Left ventricle myocardium inferior (tissue), 1 donor: ENCODE measurements around the gene MYOZ3. TPM values are rescaled to one million over a fixed set of nuclear protein-coding genes. Genes with fewer than 3 reads are reported as not detected.

Experiments used
- DNase-seq: peaks from one replicate; pipeline ENCODE4 v3.0.0-alpha.2; 2020
- H3K27ac ChIP-seq: fragments of 200-600 bp; replicated peaks from 2 replicates; pipeline ENCODE4 v1.8.0; 2021
- H3K27me3 ChIP-seq: fragments of 200-600 bp; 2 replicates; pipeline ENCODE4 v1.8.0; 2021; ENCODE audit warnings: low read depth
- H3K36me3 ChIP-seq: fragments of 200-600 bp; 2 replicates; pipeline ENCODE4 v1.8.0; 2021
- H3K4me1 ChIP-seq: fragments of 200-600 bp; 2 replicates; pipeline ENCODE4 v1.8.0; 2021
- H3K4me3 ChIP-seq: fragments of 200-600 bp; 2 replicates; pipeline ENCODE4 v1.8.0; 2021; ENCODE audit warnings: mild to moderate bottlenecking, moderate library complexity
- H3K9me3 ChIP-seq: fragments of 200-600 bp; replicated peaks from 2 replicates; pipeline ENCODE4 v1.8.0; 2021
- intact Hi-C: fragments of 100-400 bp; cut with micrococcal nuclease; formaldehyde crosslinking; loops from one replicate; pipeline ENCODE4 v1.11.0; 2022
- total RNA-seq: library from RNA; stranded (reverse); fragmentation: NEBNext Ultra II Directional; extraction: Animal tissue kit (Norgen Biotek cat#: 25700); gene quantifications from one replicate; pipeline ENCODE4 v1.2.1, GENCODE V29; 2021
- TF ChIP-seq, protein P1 (sequence below): fragments of 200-600 bp; IDR thresholded peaks from 2 replicates; pipeline ENCODE4 v1.8.0; 2021; ENCODE audit warnings: antibody characterized with exemption, mild to moderate bottlenecking, borderline replicate concordance
- donor health status: DM: no; HTN: yes; CAD: no; lungs with severe emphysema.

MYOZ3 gene
- total RNA-seq, 1 donor from 2014 or later = 6.2 TPM

DNA sequence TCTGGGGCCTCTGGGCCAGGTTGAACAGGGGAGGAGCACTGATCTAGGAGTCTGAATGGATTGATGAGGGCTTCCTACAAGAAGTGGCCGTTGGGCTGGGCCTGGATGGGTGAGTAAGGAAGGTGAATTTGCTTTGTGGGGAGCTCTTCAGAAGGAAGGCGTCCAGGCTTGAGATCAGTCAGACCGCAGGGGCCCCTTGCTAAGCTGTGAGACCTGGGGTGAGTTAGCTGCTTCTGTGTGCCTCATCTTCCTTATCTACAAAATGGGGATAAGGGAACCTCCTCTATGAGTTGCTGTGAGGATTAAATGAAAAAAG lies 21.7 kb upstream of the MYOZ3 start:
- H3K36me3 ChIP-seq = no peaks in the 10 kb centered on the region
- peak overlapping the region; percentile 66 for H3K4me3 ChIP-seq
- H3K27ac ChIP-seq = peak overlapping the region; percentile 97
- TF ChIP-seq, protein P1, sequence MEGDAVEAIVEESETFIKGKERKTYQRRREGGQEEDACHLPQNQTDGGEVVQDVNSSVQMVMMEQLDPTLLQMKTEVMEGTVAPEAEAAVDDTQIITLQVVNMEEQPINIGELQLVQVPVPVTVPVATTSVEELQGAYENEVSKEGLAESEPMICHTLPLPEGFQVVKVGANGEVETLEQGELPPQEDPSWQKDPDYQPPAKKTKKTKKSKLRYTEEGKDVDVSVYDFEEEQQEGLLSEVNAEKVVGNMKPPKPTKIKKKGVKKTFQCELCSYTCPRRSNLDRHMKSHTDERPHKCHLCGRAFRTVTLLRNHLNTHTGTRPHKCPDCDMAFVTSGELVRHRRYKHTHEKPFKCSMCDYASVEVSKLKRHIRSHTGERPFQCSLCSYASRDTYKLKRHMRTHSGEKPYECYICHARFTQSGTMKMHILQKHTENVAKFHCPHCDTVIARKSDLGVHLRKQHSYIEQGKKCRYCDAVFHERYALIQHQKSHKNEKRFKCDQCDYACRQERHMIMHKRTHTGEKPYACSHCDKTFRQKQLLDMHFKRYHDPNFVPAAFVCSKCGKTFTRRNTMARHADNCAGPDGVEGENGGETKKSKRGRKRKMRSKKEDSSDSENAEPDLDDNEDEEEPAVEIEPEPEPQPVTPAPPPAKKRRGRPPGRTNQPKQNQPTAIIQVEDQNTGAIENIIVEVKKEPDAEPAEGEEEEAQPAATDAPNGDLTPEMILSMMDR = no peak
- no peaks in the 10 kb centered on the region for H3K9me3 ChIP-seq
- DNase-seq = no peak
- H3K4me1 ChIP-seq = peaks cover 95% of the 10 kb centered on the region
- intact Hi-C loops = no loop called here
- no peaks in the 10 kb centered on the region for H3K27me3 ChIP-seq

DNA sequence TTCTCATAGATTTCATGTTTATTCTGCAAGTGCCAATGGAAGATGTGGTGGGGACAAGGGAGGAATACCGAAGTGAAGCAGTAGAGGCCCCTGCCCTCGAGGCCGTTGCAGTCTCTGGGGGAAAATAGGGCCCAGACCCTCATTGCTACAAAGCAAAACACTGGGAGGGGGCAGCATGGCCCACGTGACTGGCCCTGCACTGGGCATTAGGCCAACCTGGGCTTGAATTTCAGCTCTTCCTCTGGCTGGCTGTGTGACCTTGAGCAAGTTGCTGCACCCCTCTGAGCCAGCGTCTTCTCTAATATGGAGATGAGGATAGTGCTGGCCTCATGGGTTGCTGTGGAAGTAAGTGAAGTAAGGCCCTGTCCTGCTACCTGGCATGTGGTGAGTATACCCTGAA lies 21.3 kb upstream of the MYOZ3 start:
- DNase-seq = no peak
- peaks cover 99% of the 10 kb centered on the region for H3K4me1 ChIP-seq

DNA sequence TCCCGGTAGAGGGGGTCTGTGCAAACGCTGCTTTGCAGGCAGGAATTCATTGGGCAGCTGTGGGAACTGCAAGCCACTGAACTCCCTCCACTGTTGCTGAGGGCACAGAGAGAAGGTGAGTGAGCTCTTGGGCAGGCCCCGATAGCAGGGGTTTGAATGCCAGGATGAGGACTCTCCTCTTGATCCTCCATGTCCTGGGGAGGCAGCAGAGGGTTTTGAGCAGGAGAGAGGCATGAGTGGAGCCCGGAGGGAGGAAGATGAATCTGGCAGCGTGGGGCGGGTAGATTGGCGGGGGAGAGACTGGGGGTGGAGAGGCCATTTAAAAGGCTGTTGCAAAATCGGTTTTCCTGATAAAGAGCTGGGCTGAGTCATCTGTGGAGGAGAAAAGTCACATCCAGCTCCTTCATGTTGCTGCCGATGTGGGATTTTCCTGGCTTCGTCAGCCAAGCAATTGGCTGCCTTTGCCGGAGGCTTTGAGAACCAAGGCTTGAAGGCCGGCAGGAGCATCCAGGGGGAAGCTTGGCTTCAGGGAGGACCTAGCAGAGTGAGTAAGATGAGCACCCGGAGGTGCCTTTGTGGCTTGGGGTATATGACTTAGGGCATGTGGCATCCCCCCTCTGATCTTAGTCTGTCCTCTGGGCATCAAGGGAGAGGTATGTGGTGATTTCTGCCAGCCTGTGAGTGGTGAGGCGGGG lies 20.6 kb upstream of the MYOZ3 start, which contains the start of gene SYNPO:
SYNPO (plus strand) TSS at position 350 of the 695 bp plus-strand sequence. CDS start 7,616 bp downstream, outside the sequence.
- intact Hi-C loops = no loop called here
- peaks cover 100% of the 10 kb centered on the region for H3K4me1 ChIP-seq

More for the DNA sequence above, 21.3 kb upstream of the MYOZ3 start:
- TF ChIP-seq, protein P1 = no peak
- Histone ChIP-seq H3K36me3 (no peaks in the 10 kb centered on the region), H3K27ac (peak overlapping the region; percentile 97), H3K27me3 (no peaks in the 10 kb centered on the region), H3K9me3 (no peaks in the 10 kb centered on the region), H3K4me3 (peak overlapping the region; percentile 66)
- intact Hi-C loops = no loop called here

DNA sequence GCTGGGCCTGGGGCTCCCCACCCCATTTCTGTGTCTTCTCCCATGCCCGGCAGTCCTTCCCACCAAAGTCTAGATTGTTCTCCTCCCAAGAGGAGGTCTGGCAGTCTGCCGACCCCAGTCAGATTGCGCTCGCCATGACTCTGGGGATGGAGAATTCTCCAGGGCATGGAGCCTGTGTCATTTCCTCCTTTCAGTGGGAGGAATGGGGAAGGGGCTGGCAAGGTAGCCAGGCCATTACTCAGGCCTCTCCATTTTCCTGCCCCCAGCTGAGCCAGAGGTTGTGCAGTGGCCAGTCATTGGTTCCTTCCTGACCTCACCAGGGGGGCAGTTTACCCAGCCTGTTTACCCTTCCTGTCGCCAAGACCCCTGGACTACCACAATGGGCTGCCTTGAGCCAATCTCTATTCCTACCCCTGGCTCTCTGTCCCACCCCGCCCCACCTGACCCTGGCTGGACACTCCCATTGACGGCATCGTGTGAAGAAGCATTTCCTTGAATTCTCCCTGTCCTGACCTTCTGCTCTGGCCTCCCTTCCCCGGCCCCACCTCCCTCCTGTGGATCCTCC lies 20.0 kb upstream of the MYOZ3 start:
- Histone ChIP-seq H3K9me3 (no peaks in the 10 kb centered on the region), H3K27ac (peak overlapping the region; percentile 97), H3K4me1 (peaks cover 100% of the 10 kb centered on the region), H3K36me3 (no peaks in the 10 kb centered on the region), H3K4me3 (peak overlapping the region; percentile 66), H3K27me3 (no peaks in the 10 kb centered on the region)
- TF ChIP-seq, protein P1 = no peak
- peak; percentile 60 for DNase-seq
- intact Hi-C loops = no loop called here

More for the DNA sequence above, 20.6 kb upstream of the MYOZ3 start, which contains the start of gene SYNPO:
- peak within 1 kb of the TSS; percentile 97 for H3K27ac ChIP-seq
- no peaks in the 10 kb centered on the region for H3K9me3 ChIP-seq
- peak within 1 kb of the TSS; percentile 66 for H3K4me3 ChIP-seq
- H3K27me3 ChIP-seq = no peaks in the 10 kb centered on the region
- H3K36me3 ChIP-seq = no peaks in the 10 kb centered on the region
- DNase-seq = peak; percentile 76
- TF ChIP-seq, protein P1 = no peak

DNA sequence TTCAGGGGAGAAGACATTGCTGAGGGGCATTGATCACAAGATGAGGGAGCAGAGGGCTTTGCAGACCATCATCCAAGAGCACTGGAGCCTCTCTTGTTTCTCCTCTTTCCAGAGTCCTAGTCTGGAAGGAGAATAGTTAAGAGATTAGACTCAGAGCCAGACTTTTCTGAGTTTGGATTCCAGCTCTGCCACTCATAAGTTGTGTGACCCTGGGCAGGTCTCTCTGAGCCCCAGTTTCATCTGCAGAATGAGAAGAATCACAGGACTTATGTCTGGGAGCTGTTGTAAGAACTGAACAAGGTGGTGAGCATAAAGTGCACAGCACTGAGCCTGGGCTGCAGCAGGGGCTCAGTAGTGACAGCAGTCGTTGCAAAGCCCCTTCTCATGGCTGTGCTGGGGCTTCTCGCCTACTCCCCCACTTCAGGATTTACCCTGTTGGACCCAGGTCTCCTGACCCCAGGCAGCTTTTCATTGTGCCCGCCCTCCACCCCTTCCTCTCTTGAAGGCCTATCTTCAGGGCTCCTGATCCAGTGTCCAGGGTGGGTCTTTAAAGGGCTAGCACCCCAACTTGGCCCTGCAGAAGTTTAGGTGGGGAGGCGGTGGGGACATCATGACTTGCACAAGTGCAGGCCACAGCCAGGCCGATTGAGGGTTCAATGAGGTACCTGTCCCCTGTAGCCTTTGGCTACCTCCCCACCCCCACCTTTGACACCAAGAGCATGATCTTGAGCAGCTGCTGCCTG lies 19.1 kb upstream of the MYOZ3 start:
- Histone ChIP-seq H3K27me3 (no peaks in the 10 kb centered on the region), H3K4me1 (peaks cover 100% of the 10 kb centered on the region), H3K36me3 (no peaks in the 10 kb centered on the region), H3K4me3 (peak overlapping the region; percentile 66), H3K27ac (peak overlapping the region; percentile 97), H3K9me3 (no peaks in the 10 kb centered on the region)
- TF ChIP-seq, protein P1 = no peak
- intact Hi-C loops = no loop called here
- no peak for DNase-seq
